Keratinocyte (primary cell): ENCODE results near the gene ADPRH.

ENCODE experiments used
- EZH2 ChIP-seq: IDR thresholded peaks from one replicate; pipeline ENCODE4 v1.6.1; 2012; ENCODE audit warnings: inconsistent platforms, mild to moderate bottlenecking, low read length, moderate library complexity
- TF ChIP-seq, protein P1 (sequence below), 3 experiments: IDR thresholded peaks in 1 of 3; conservative IDR thresholded peaks in 1 of 3; optimal IDR thresholded peaks in 1 of 3; 2 replicates in 2 of 3; 3 replicates in 1 of 3; pipeline versions ENCODE3 to v1.5.1; 2011; ENCODE audit warnings: low read length in 3 of 3, mild to moderate bottlenecking in 3 of 3, moderate library complexity in 2 of 3, control low read depth in 1 of 3, inconsistent platforms in 1 of 3; ENCODE audit not compliant: insufficient read depth in 2 of 3; ENCODE audit errors: extremely low read depth in 1 of 3

DNA sequence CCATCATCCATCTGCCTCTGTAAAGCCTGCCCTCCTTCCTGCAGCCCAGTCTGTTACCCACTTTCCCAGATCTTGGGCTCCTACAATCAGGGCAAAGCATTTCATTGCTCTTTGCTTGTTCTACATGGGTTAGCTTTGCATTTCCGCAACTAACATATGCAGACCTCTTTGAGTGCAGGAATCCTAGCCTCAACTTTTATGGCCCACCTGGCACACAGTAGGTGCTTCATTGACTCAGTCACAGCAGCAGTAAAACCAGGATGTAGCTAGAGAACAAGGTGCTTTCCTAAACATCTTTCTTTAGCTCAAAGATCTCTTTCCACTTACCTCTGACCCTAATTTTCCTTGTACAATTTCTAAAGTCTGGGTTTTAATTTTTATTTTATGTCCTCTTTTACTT lies 23.4 kb upstream of the ADPRH start:
- TF ChIP-seq, protein P1, sequence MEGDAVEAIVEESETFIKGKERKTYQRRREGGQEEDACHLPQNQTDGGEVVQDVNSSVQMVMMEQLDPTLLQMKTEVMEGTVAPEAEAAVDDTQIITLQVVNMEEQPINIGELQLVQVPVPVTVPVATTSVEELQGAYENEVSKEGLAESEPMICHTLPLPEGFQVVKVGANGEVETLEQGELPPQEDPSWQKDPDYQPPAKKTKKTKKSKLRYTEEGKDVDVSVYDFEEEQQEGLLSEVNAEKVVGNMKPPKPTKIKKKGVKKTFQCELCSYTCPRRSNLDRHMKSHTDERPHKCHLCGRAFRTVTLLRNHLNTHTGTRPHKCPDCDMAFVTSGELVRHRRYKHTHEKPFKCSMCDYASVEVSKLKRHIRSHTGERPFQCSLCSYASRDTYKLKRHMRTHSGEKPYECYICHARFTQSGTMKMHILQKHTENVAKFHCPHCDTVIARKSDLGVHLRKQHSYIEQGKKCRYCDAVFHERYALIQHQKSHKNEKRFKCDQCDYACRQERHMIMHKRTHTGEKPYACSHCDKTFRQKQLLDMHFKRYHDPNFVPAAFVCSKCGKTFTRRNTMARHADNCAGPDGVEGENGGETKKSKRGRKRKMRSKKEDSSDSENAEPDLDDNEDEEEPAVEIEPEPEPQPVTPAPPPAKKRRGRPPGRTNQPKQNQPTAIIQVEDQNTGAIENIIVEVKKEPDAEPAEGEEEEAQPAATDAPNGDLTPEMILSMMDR (optimal IDR thresholded peaks at IDR 0.05 in 1 of 3, IDR thresholded peaks at IDR 0.05 in 1 of 3, conservative IDR thresholded peaks at IDR 0.05 in 1 of 3; ENCODE audit: extremely low read depth in 1 of 3, insufficient read depth in 2 of 3, low read length in 3 of 3) = no peak
- no peak for TF ChIP-seq EZH2
